HL-60 (cell line): ENCODE data around the gene HABP2.

Source experiments
- GABPA ChIP-seq: IDR thresholded peaks from 2 replicates; pipeline ENCODE4 v1.6.1; 2012; ENCODE audit warnings: low read depth
- POLR2AphosphoS5 ChIP-seq: IDR thresholded peaks from 2 replicates; pipeline ENCODE4 v1.6.1; 2012; ENCODE audit warnings: low read depth
- SPI1 ChIP-seq: IDR thresholded peaks from 2 replicates; pipeline ENCODE4 v1.6.1; 2012; ENCODE audit warnings: low read depth, mild to moderate bottlenecking, borderline replicate concordance
- TF ChIP-seq, protein P1 (sequence below): IDR thresholded peaks from one replicate; pipeline ENCODE4 v1.5.1; 2011; ENCODE audit warnings: low read length, control low read depth, inconsistent platforms; ENCODE audit not compliant: insufficient read depth
- TF ChIP-seq, protein P2 (sequence below): IDR thresholded peaks from 2 replicates; pipeline ENCODE4 v1.6.1; 2012; ENCODE audit warnings: low read depth; ENCODE audit not compliant: insufficient replicate concordance

DNA sequence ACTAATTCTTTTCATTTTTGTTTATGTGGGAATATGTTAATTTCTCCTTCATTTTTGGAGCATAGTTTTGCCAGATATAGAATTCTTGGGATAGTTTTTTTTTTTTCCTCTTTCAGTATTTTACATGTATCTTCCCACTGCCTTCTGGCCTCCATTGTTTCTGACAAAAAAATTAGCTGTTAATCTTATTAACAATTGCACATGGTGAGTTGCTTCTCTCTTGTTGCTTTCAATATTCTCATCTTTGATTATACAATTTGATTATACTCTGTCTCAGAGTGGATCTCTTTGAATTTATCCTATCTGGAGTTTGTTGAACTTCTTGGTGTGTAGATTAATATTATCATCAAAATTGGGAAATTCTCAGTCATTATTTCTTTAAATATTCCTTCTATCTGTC lies 41.4 kb upstream of the HABP2 start:
- TF ChIP-seq, protein P1, sequence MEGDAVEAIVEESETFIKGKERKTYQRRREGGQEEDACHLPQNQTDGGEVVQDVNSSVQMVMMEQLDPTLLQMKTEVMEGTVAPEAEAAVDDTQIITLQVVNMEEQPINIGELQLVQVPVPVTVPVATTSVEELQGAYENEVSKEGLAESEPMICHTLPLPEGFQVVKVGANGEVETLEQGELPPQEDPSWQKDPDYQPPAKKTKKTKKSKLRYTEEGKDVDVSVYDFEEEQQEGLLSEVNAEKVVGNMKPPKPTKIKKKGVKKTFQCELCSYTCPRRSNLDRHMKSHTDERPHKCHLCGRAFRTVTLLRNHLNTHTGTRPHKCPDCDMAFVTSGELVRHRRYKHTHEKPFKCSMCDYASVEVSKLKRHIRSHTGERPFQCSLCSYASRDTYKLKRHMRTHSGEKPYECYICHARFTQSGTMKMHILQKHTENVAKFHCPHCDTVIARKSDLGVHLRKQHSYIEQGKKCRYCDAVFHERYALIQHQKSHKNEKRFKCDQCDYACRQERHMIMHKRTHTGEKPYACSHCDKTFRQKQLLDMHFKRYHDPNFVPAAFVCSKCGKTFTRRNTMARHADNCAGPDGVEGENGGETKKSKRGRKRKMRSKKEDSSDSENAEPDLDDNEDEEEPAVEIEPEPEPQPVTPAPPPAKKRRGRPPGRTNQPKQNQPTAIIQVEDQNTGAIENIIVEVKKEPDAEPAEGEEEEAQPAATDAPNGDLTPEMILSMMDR: no peak
- TF ChIP-seq, protein P2, sequence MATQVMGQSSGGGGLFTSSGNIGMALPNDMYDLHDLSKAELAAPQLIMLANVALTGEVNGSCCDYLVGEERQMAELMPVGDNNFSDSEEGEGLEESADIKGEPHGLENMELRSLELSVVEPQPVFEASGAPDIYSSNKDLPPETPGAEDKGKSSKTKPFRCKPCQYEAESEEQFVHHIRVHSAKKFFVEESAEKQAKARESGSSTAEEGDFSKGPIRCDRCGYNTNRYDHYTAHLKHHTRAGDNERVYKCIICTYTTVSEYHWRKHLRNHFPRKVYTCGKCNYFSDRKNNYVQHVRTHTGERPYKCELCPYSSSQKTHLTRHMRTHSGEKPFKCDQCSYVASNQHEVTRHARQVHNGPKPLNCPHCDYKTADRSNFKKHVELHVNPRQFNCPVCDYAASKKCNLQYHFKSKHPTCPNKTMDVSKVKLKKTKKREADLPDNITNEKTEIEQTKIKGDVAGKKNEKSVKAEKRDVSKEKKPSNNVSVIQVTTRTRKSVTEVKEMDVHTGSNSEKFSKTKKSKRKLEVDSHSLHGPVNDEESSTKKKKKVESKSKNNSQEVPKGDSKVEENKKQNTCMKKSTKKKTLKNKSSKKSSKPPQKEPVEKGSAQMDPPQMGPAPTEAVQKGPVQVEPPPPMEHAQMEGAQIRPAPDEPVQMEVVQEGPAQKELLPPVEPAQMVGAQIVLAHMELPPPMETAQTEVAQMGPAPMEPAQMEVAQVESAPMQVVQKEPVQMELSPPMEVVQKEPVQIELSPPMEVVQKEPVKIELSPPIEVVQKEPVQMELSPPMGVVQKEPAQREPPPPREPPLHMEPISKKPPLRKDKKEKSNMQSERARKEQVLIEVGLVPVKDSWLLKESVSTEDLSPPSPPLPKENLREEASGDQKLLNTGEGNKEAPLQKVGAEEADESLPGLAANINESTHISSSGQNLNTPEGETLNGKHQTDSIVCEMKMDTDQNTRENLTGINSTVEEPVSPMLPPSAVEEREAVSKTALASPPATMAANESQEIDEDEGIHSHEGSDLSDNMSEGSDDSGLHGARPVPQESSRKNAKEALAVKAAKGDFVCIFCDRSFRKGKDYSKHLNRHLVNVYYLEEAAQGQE: no peak
- TF ChIP-seq POLR2AphosphoS5: no peak
- TF ChIP-seq SPI1: no peak
- TF ChIP-seq GABPA: no peak
